Right lobe of liver (tissue), 4 donors: ENCODE data around the gene MARK3.

Experiments
- POLR2A ChIP-seq: fragments of 450-650 bp; IDR thresholded peaks from one replicate; pipeline ENCODE4 v1.6.1; 2017; ENCODE audit warnings: antibody characterized with exemption, mild to moderate bottlenecking
- TF ChIP-seq, protein P1 (sequence below), 4 donors: fragments of 200-600 bp in 3 of 4; fragments of 450-650 bp in 1 of 4; IDR thresholded peaks; one replicate each; pipeline versions ENCODE4 v1.5.1 to v1.8.0; 2016 to 2022; ENCODE audit warnings: antibody characterized with exemption in 4 of 4, mild to moderate bottlenecking in 2 of 4
- donor health status: DM: no; HTN: no; CAD: no.
- donor health status: DM: no; HTN: no; CAD: no.
- donor health status: DM: no; HTN: yes; CAD: no.

DNA sequence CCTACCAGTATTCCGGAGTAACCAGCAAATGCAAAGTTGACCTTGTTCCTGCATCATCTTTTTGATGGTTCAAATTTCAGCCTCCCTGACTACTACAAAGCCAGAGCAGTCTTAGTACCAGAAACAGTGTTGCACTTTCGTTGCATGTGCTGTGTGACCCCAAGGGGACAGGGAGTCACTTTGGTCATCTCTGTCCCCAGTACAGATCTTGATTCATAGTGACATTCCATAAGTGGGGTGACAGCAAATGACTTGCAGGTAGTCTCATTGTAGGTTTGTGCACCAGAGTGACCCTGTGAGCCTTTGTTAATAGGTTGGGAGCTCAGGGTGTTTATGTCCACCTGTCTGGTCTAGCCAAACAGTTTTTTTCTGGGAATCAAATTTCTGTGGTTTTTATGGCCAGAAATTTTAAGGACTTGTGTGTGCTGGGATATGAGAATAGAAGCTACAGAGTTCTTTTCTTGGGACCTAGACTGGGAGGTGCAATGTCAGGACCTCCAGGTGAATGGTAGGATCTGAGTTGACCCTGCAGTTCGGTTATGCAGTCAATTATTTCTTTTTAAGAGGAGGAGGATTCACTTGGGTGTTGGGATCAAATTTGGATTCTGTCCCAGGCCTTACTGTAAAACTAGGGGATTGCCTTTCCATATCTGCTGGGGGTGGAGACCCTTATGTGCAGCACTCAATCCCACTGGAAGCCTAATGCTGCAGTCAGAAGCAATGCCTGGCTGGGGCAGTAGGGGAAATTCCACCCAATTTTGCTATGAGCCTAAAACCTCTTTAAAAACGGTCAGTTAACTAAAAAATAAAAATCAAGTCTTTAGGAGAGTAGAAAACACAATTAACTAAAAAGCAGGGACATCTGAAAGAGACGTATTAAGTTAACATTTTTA, 41.1 kb upstream of the MARK3 start:
- TF ChIP-seq, protein P1, sequence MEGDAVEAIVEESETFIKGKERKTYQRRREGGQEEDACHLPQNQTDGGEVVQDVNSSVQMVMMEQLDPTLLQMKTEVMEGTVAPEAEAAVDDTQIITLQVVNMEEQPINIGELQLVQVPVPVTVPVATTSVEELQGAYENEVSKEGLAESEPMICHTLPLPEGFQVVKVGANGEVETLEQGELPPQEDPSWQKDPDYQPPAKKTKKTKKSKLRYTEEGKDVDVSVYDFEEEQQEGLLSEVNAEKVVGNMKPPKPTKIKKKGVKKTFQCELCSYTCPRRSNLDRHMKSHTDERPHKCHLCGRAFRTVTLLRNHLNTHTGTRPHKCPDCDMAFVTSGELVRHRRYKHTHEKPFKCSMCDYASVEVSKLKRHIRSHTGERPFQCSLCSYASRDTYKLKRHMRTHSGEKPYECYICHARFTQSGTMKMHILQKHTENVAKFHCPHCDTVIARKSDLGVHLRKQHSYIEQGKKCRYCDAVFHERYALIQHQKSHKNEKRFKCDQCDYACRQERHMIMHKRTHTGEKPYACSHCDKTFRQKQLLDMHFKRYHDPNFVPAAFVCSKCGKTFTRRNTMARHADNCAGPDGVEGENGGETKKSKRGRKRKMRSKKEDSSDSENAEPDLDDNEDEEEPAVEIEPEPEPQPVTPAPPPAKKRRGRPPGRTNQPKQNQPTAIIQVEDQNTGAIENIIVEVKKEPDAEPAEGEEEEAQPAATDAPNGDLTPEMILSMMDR (IDR thresholded peaks at IDR 0.05): no peak
- no peak for TF ChIP-seq POLR2A
